Measurements from ENCODE around the gene PLEKHO1.

DNA sequence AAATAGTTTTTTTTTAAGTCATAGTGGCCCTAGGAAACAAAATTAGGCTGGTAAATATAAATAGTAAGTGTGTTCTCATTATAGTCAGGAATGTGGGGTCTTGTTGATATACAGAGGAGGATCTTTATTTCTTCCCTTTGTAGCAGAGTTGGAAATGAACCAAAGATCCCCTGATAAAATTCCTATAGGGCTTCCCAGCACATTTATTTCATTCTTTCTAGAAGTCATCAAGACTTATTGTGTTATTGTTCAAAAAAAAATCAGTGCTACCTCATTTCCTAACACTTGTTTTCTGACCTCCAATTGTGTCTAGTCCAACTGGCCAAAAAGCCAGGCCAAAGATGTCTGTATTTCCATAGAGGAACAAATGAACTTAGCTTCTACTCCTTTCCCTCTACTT is 7.6 kb upstream of the PLEKHO1 start:
- TF ChIP-seq, protein P1, sequence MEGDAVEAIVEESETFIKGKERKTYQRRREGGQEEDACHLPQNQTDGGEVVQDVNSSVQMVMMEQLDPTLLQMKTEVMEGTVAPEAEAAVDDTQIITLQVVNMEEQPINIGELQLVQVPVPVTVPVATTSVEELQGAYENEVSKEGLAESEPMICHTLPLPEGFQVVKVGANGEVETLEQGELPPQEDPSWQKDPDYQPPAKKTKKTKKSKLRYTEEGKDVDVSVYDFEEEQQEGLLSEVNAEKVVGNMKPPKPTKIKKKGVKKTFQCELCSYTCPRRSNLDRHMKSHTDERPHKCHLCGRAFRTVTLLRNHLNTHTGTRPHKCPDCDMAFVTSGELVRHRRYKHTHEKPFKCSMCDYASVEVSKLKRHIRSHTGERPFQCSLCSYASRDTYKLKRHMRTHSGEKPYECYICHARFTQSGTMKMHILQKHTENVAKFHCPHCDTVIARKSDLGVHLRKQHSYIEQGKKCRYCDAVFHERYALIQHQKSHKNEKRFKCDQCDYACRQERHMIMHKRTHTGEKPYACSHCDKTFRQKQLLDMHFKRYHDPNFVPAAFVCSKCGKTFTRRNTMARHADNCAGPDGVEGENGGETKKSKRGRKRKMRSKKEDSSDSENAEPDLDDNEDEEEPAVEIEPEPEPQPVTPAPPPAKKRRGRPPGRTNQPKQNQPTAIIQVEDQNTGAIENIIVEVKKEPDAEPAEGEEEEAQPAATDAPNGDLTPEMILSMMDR (IDR thresholded peaks at IDR 0.05) = no peak
- TF ChIP-seq POLR2AphosphoS5 (IDR thresholded peaks at IDR 0.05) (no peak), POLR2A (IDR thresholded peaks at IDR 0.05) (no peak), EP300 (IDR thresholded peaks at IDR 0.05) (no peak)
